ENCODE data around the gene TTLL7. TPM values are rescaled to one million over a fixed set of nuclear protein-coding genes. Genes with fewer than 3 reads are reported as not detected.

TTLL7 gene
- total RNA-seq, 1 donor from 2014 or later = not detected

- Mint-ChIP-seq H3K27me3 (no peaks in the 10 kb centered on the region), H3K36me3 (ENCODE audit: low read depth) (no peaks in the 10 kb centered on the region), H3K9me3 (no peaks in the 10 kb centered on the region), H3K27ac (no peak overlapping the region), H3K4me1 (peaks cover 7% of the 10 kb centered on the region), H3K4me3 (no peak overlapping the region)
- CTCF ChIA-PET = no interaction called here
- TF ChIP-seq CTCF (IDR thresholded peaks at IDR 0.05) = no peak
- intact Hi-C loops (cut with micrococcal nuclease) = loop anchor here (5.0 kb wide), 1 partner anchor 165 kb away; no protein-coding TSS in a partner anchor
- POLR2A ChIA-PET = no interaction called here
- DNase-seq (no peak), ATAC-seq (ENCODE audit: low read depth) (no peak)
Observed at GRCh38 chr1:83857103-83857502, 141.8 kb downstream of the TTLL7 start.

- H3K4me3 Mint-ChIP-seq = no peak overlapping the region
- TF ChIP-seq CTCF (IDR thresholded peaks at IDR 0.05) = no peak
- H3K36me3 Mint-ChIP-seq (ENCODE audit: low read depth) = no peaks in the 10 kb centered on the region
- H3K27ac Mint-ChIP-seq = no peak overlapping the region
- no peaks in the 10 kb centered on the region for H3K9me3 Mint-ChIP-seq
- ATAC-seq (ENCODE audit: low read depth) (no peak), DNase-seq (no peak)
- ChIA-PET POLR2A (no interaction called here), CTCF (no interaction called here)
- H3K27me3 Mint-ChIP-seq = no peaks in the 10 kb centered on the region
- intact Hi-C loops (cut with micrococcal nuclease) = loop anchor here (5.0 kb wide), 1 partner anchor 164 kb away; no protein-coding TSS in a partner anchor
- H3K4me1 Mint-ChIP-seq = peaks cover 7% of the 10 kb centered on the region
Observed at GRCh38 chr1:83856381-83856780, 142.6 kb downstream of the TTLL7 start.

GRCh38 chr1:83854456-83854855, 144.5 kb downstream of the TTLL7 start:
- intact Hi-C loops (cut with micrococcal nuclease) = no loop called here
- no peaks in the 10 kb centered on the region for H3K27me3 Mint-ChIP-seq
- TF ChIP-seq CTCF (IDR thresholded peaks at IDR 0.05) = no peak

GRCh38 chr1:83850834-83851233, 148.1 kb downstream of the TTLL7 start:
- Mint-ChIP-seq H3K9me3 (no peaks in the 10 kb centered on the region), H3K36me3 (ENCODE audit: low read depth) (no peaks in the 10 kb centered on the region), H3K4me1 (no peaks in the 10 kb centered on the region), H3K27me3 (no peaks in the 10 kb centered on the region), H3K27ac (no peak overlapping the region), H3K4me3 (no peak overlapping the region)
- intact Hi-C loops (cut with micrococcal nuclease) = no loop called here
- no peak for DNase-seq
- ChIA-PET CTCF (no interaction called here), POLR2A (no interaction called here)
- ATAC-seq (ENCODE audit: low read depth) = no peak
- no peak for TF ChIP-seq CTCF (IDR thresholded peaks at IDR 0.05)

More at GRCh38 chr1:83854456-83854855, 144.5 kb downstream of the TTLL7 start:
- H3K4me1 Mint-ChIP-seq = no peaks in the 10 kb centered on the region
- DNase-seq = no peak
- ChIA-PET POLR2A (no interaction called here), CTCF (no interaction called here)
- H3K4me3 Mint-ChIP-seq = no peak overlapping the region
- H3K27ac Mint-ChIP-seq = no peak overlapping the region
- no peaks in the 10 kb centered on the region for H3K36me3 Mint-ChIP-seq (ENCODE audit: low read depth)
- H3K9me3 Mint-ChIP-seq = no peaks in the 10 kb centered on the region
- ATAC-seq (ENCODE audit: low read depth) = no peak

GRCh38 chr1:83849191-83850061, 149.5 kb downstream of the TTLL7 start:
- no peak overlapping the region for H3K4me3 Mint-ChIP-seq
- no peaks in the 10 kb centered on the region for H3K27me3 Mint-ChIP-seq
- intact Hi-C loops (cut with micrococcal nuclease) = no loop called here
- no peaks in the 10 kb centered on the region for H3K4me1 Mint-ChIP-seq
- TF ChIP-seq CTCF (IDR thresholded peaks at IDR 0.05) = no peak
- no peak overlapping the region for H3K27ac Mint-ChIP-seq
- no peaks in the 10 kb centered on the region for H3K36me3 Mint-ChIP-seq (ENCODE audit: low read depth)
- no peaks in the 10 kb centered on the region for H3K9me3 Mint-ChIP-seq
- POLR2A ChIA-PET = no interaction called here
- CTCF ChIA-PET = interaction anchor here (0.5 kb wide), 1 partner anchor 48 kb away, joined by 3 read pairs; no protein-coding TSS in a partner anchor
- DNase-seq (no peak), ATAC-seq (ENCODE audit: low read depth) (no peak)

Data from activated B cell treated with CpG ODN at 0.5 μM for 24 hours (primary cell).